ENCODE measurements around the gene HS3ST6.
"Not testable (repeated sequence)": the region's sequence is repeated elsewhere in the genome, so short reads cannot be mapped to it uniquely, and the experiment has no call there.

The HS3ST6 gene

DNA sequence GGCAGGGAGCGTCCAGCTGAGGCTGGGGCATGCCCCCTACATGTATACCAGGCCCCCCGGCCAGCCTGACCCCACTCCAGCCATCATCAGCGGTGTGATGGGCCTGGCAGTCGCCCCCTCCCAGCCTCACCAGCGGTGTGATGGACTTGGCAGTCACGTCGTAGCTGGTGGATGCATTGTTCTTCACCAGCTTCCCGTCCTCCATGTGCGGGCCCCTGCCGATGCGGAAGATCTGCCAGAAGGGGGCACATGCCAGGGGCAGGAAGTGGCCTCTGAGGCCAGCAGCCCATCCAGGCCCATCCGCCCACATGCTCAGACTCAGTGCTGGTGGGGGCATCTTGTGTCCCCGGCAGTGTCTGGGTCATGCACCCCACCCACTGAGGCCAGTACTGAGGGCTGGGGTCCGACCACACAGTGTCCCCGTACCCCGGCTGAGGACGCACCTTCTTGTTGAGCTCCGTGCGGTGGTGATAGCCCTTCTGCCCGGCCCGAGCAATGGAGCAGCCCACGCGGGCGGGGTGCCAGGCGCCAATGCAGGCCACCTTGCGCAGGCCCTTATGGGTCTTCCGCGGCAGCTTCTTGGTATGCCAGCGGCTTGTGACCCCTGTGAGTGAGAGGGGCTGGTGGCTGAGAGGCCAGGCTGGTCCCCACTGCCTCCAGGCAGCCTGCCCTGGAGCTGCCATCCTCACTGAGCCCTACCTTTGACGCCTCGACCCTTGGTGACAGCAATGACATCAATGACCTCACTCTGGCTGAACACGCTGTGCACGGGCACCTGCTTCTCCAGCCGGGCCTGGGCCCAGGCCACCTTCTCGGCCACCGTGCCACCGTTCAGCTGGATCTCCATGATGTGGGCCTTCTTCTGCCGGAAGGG is 28.5 kb upstream of the HS3ST6 start:
- DNase-seq, result no peak

DNA sequence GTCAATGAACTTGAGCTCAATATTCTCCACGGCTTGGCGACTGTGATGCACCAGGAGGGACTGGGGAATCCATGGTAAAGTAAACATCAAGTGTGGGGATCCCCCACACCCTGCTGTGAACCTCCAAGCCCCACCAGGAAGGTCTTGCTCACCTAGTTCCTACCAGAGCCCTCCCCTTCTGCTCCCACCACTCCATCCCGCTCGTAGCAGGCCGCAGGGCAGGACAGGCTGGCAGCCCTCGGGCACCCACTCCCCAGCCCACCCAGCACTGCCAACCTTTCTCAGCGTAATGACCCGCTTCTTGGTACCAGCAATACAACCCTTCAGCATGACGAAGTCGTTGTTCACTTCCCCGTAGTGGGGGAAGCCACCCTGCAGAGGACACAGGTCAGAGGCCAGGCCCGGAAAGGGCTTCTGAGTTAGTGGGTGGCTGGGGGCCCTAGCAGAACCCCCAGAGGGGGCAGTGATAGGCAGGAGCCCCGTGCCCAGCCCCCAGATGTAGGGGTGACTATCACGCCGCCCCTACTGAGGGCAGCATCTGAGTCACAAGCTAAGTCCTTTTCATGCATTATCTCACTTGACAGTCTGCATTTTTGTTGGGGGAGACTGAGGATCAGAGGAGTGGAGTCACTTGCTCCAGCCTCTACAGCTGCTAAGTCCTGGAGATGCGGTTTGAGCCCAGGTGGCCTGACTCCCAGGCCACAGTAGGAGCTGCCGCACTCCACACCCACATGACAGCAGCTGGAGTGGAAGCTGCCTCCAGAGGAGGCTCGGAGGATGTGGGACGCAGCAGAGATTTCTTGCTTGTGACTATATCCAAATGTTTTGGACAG is 27.6 kb upstream of the HS3ST6 start:
- no peak for DNase-seq

DNA sequence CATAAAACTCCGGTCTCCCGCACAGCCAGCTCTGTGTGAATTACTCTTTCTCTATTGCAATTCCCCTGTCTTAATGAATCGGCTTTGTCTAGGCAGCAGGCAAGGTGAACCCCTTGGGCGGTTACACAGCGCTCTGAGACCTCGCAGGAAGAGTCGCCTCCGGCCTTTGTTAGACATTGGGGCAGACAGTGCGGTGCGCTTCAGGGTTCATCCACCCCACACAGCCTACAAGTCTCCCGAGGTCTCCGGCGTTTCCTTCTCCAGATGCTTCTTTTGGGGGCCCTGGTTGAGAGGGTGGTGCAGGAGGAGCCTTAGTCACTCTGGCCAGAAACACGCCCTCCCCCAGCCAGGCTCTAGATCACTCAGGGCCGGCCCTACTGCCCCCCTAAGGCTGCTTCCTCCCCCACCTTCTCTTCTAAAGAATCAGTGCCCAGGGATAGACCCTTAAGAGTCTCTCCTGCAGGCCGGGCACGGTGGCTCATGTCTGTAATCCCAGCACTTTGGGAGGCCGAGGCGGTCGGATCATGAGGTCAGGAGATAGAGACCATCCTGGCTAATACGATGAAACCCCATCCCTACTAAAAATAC is 26.5 kb upstream of the HS3ST6 start:
- no peak for DNase-seq

DNA sequence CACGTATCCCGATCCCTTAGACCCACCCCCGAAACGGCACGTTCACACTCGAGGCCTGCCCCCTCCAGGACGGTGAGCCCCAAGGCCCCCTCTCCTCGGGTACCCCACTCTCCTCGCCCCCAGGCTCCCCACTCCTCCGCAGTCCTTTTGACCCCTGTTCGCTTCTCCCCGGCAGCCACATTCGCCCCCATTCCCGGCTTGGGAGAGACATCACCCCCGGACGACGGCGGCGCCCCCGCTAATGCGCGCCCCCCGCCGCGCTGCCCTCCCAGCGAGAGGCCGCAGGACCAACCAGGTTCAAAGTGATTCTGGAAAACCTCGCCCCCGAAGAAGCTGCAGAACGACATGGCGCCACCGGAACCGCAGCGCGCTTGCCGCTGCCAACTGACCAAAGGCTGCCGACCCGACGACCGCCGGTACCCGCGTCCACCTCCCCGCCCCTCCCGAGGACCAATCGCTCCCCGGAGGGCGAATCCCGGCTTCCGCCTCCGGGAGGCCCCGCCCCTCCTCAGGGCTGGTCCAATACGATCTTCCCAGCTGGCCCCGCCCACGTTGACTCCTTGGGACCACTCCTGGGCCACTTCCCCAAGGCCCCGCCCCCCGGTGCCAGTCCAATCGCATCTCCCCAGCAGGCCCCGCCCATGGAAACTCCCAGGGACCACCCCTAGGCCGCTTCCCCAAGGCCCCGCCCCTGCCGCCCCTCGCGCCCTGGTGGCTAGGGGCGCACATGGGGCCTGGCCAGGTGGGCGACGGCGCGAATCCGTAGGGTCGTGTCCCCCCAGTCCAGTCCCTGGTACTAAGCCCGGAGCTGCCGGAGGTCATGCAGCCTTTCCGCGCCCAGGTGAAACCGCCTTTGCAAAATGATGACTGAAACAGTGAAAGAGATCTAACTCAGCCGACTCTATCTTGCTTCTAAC is 24.9 kb upstream of the HS3ST6 start, which contains the start of gene MSRB1:
TSS of gene MSRB1 (minus strand) at position 390 of the 917 bp plus-strand sequence. CDS start at position 347, 43 bp downstream.
- peak; percentile 98 to 99 for DNase-seq

DNA sequence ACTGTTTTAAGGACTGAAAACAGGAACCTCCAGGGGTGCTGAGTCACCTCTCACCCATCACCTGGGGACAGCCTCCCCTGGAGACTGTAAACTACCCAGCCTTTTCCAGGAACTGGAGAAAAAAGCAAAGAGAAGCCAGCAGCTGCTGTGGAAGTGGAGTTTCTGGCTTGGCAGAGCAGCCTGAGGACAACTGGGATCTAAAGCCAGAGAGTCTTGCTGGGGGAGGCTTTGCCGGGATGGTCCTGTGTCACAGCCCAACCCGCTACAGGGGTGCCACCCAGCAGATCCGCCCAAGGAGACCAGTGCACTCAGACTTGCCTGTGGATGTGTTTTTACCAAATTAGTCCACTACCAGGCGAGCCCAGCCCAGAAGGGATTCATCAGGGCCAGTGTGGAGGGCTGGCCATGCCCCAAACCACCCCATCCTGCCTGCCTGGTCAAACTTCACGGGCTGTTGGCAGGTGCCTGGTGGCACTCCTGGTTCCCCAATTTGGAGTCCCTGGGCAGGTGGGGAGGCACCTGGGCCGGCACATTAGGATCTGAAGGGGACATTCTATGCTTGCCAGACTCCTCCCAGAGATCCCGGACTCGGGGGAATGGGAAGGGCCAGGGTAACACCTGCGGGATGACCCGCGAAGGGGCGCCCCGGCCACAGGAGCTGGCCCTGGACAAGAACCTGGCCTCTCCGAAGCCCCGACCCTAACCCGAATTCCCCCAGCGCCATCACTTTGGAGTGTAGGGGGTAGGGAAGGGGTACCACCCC is 24.0 kb upstream of the HS3ST6 start:
- DNase-seq, result no peak

DNA sequence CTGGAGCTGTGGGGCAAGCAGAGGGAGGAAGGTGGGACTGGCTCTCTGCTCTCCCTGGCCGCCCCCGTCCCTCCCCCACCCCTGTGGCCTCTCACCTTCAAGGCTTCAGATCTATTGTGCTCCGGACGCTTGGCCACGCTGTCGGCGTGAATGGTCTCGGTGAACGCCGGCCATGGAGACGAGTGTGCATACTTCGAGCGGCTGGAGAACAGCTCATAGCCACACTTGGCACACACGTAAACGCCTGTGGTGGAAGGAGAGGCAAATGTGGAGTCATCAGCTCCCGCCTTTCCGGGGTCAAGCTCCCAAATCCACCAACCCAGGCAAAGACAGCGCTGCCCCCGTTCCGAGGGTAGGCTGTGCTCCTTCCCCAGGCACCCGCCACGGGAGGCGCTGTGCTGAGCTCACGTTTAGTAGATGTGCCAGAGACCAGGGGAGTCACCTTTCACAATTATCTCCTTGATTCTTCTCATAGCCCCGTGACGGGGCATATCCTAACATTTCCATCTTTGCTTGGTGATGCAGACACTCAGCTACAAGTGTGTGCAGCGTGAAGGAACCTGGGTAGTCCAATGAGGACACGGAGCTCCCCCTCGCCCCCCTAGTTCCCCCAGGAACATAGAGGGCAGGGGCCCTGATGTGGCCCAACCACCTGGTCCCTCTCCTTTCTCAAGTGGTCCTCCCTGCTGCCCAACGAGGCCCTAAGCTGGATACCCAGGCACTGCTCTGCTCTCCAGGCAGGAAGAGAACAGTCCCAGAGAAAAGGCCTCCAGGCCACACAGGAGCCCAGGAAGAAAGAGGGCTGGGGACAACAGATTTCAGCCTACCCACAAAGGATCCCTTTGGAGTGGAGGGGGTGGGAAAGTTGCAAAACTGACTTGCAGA is 23.2 kb upstream of the HS3ST6 start:
- no peak for DNase-seq

DNA sequence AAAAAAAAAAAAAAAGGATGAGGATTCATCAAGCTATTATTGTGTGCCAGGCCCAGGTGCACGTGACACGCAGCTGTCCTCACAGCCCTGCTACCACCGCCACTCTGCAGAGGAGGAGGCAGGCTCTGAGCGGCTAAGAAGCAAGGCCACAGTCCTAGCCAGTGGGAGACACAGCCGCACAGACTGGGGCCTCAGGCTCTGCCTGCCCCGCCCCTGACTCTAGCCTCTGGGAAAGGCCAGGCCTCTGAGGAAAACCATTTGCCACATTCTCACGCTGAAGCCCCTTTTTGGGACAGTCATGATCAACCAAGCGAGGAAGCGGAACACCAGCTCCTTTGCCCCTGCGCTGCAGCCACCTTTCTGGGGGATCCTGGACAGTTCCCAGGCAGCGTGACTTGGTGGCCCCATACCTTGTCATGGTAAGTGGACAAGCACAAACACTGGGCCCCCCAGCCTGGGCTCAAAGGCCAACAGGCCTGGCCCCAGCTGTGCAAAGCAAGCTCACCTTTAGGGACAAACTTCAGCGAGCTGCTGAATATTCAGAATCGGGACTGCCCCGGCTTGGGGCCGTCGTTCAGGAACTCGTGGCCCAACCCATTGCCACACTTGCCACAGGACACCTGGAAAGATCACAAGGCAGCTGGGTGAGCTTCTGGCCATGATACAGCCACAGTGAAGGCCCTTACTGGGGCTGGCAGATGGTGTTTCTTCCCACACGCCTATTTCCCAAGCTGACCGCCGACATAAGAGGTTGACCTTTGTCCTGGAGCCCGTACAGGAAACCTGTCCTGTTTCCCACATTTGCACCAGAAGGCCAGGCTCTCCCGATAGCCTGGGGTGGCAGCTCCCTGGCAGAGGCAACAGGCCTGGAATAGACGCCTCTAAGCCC is 22.3 kb upstream of the HS3ST6 start:
- no peak for DNase-seq

DNA sequence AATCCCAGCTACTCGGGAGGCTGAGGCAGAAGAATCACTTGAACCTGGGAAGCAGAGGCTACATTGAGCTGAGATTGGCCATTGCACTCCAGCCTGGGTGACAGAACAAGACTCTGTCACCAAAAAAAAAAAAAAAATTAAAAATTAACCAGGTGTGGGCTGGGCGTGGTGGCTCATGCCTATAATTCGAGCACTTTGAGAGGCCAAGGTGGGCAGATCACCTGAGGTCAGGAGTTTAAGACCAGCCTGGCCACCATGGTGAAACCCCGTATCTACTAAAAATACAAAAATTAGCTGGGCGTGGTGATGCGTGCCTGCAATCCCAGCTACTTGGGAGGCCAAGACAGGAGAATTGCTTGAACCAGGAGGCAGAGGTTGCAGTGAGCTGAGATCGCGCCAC is 21.6 kb upstream of the HS3ST6 start:
- not testable (repeated sequence) for DNase-seq

DNA sequence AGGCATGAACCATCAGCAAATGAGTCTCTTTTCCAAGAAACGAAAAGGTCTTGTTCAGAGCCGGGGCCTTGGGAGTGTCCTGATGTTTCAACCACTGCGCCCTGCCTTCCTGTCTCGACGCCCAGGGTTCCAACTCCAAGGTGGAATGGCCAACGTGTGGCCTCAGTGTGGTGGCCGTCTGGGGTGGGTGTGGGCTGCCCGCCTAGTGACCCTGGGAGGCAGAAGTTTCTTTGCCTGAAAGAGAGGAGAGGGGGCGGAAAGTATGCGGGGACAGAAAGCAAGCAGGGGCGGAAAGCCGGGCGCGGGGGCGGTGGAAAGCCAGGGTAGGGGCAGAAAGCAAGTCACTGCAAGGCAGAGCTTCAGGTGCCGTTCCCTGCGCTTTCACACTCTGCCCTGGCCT is 20.7 kb upstream of the HS3ST6 start:
- no peak for DNase-seq

DNA sequence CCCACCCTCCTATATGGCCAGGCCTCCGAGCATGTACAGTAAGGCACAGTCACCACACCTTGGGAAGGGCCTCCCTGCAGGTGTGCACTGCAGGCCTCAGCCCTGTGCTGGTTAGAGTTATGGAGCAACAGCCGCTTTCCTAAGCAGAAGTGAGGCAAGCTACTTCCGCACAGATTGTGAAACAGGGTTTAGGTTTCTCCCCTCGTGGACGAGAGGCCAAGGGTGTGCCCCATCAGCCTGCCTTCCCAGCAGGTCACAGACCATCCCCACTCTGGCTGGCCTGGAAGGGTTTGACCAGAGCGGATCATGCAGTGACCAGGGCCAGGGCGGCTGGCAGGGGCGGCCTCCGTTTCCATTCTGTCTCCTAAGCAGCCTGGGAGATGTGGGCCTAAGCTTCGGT is 20.1 kb upstream of the HS3ST6 start:
- no peak for DNase-seq

DNA sequence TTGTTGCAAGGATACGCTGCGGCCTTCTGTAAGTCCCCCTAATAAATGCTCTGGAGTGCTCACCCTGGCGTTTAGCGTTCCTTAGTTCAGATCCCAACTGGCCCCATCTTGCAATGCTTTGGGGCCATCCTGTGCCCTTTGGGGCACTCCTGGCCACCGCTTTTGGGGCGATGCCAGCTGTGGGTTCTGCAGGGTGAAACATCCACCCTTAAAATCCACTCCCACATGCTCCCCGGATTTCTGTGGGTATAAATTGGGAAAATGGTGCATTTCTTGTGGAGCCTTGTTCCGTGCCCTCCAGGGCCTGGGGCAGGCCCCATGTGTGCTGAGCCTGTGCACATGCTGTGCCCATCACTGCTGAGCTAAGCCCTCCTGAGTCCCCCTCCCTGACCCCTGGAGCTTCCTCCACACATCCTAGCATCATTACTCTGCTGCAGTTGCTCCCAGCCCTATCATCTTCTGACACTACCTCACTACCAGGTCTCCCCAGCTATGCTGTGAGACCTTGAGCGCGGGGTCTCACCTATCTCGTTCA is 18.8 kb upstream of the HS3ST6 start:
- no peak for DNase-seq

DNA sequence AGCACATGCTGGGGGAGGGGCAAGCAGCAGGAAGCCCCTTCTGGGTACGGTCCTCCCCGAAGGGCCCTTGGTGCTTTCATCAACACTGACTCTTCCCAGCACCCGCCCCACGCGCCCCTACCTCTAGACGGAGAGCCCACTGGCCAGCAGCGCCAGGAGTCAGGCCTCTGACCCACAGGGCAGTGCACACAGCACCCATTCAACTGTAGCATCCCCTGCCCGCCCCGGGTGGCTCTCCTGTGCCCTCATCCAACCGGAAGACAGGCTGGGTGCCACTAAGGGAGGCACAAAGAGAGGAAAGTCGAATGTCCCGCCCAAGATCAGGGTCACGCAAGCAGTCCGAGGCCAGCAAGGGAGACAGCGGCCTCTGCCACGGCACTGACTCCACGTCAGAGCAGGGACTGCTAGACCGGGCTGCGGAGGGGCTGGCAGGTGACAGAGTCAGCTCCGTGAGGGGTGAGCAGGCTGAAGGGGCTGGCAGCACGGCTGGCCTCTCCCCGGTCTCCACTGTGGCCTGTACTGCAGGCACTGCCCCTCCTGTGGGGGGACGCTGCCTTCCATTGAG is 15.0 kb upstream of the HS3ST6 start:
- no peak for DNase-seq

DNA sequence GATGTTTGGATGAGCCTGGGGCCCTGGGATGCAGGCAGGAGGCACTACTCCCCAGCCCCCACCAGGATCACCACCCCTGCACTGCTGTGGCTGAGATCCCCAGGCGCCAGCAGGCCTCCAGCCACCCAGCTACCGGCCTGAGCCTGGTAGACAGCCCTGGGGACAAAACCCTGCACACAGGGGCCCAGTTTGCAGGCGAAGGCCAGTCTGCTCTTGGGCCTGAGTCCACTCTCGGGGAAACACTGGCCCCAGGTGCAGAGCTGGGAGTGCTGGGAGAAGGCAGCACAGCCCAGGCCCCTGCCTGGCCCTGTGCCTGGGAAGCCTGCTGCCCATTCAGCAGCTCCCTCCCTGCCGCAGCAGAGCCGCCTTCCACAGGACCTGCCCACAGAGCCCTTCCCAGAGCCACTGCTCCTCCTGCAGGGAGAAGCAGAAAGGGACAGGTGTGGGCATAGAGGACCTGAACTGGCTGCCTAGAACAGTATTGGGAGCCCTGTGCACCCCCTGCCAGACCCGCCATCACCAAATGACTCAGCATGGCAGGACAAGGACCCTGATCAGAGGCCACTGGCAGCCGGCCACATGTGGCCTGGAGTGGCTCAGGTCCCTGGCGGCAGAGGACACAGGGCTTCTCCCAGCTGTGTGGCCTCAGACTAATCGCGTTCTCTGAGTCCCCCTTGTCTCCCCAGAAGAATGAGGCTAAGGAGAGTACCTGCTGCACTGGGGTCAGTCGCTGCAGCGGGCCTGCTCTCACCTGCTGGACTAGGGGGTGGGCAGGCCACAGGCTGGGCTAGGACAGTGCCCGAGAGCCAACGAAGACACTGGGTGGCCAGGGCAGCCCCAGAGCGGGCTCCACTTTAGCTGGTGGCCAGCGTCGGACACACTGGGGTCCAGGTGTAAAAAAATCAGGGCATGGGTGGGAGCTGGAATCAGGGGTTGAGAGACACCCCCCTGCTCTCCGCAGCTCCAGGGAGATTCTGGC is 14.1 kb upstream of the HS3ST6 start:
- no peak for DNase-seq

DNA sequence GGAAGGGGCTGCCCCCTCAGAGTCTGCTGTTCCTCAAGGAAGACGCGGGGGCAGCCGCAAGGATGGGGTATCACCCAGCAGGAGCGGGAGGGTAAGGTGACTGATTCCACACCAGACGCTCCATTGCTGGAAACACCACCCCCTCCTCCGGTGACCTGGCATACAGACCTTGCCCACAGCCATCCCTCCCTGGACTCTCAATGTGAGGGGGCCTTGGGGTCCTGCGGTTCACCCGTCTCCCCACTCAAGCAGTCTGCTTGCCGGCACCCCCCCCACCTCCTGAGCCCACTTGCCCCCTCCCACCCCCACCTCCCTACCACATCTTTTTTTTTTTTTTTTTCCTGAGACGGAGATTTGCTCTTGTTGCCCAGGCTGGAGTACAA is 12.1 kb upstream of the HS3ST6 start:
- no peak for DNase-seq

DNA sequence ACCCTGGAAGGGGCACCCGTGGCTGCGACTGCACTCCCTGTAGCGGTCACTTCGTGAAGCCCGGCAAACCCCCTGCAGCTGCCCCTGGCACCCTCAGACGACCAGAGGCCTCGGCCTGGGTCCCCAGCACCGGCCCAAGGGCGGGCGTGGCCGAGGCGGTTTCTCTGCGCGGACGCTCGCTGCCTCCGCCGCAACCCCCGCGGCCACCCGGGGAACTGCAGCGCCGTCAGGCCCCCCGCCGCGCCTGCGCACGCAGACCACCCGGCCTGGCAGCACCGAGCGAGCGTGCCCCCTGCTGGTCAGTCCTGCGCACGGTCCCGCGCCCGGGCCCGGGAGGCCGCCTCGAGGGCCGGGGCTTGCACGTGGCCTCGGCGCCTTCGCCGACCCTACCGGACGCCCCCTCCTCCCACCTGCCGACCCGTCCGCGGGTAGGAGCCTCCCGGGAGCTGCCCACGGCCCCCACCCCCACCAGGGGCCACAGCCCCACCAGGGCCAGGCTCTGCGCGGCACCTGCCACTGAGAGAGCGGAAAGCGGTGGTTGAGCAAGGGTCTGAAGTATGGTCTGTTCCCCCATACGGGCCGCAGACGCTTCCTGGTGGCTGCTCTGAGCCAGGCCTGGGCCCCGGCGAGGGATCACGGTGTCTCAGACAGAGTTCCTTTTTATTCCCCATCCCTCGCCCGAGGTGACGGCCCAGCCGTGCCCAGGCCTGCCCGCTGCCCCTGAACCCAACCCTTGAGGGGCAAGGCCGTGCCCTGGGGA is 11.5 kb upstream of the HS3ST6 start:
- DNase-seq, result peak; percentile 80 to 84

DNA sequence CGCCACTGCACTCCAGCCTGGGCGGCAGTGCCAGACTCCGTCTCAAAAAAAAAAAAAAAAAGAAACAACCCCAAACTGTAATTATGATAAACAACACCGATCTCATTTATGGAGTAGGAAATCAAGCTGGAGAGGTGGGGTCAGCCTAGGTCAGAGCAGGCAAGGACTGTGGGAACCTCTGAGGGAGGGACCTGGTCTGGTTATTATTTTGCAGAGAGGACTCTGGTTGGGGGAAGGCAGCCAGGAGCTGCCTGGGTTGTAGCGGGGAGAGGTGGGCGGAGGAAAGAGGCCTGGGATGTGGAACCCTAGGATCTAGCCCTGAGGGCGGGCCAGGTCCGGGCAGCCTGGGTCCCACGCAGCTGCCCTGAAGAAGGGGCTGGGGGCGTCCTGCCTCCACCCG is 10.9 kb upstream of the HS3ST6 start:
- DNase-seq, result peak in 1 of 2 experiments; percentile 27

DNA sequence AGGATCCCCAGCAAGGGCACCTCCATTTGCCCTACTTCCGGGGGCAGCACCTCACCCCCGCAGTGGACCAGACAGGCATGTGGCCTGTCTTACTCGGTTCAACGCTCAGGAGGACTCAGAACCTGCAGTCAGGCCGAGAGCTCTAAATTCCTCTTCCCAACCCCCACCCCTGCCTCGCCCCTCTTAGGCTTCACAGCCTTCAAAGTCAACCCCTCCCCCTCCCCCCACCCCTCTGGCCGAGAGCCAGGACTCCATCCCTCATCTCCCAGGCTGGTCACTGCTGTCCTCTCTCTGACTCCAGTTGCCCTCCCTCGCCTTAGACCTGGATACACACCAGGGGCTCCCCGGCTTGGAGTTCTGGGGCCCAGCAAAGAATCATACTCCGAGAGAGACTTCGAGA is 8.1 kb upstream of the HS3ST6 start:
- DNase-seq, result no peak
